Mammary epithelial cell (primary cell): Measurements from ENCODE around the gene SPTAN1.

Source experiments
- EZH2 ChIP-seq: IDR thresholded peaks from 2 replicates; pipeline ENCODE4 v1.6.1; 2012; ENCODE audit warnings: low read length, inconsistent platforms, borderline replicate concordance
- TF ChIP-seq, protein P1 (sequence below), 2 donors: IDR thresholded peaks in 1 of 2; conservative IDR thresholded peaks in 1 of 2; 2 replicates each; pipeline ENCODE4 v1.5.1; 2011 to 2012; ENCODE audit warnings: inconsistent platforms in 2 of 2, low read length in 2 of 2, mild to moderate bottlenecking in 2 of 2, control low read depth in 1 of 2, low read depth in 1 of 2; ENCODE audit not compliant: insufficient read depth in 1 of 2; ENCODE audit errors: extremely low read depth in 1 of 2

DNA sequence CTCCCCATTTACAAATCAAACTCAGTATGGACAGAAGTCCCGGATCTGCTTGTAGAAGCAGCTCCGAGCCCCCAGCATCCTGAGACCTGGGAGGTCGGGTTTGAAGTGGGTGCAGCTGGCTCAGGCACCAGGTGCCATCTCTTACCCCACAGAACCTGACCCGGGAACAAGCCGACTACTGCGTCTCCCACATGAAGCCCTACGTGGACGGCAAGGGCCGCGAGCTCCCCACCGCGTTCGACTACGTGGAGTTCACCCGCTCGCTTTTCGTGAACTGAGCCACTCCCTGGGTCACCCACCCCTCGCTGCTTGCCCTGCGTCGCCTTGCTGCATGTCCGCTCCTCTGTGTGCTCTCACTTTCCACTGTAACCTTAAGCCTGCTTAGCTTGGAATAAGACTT, 80.7 kb downstream of the SPTAN1 start:
- TF ChIP-seq, protein P1, sequence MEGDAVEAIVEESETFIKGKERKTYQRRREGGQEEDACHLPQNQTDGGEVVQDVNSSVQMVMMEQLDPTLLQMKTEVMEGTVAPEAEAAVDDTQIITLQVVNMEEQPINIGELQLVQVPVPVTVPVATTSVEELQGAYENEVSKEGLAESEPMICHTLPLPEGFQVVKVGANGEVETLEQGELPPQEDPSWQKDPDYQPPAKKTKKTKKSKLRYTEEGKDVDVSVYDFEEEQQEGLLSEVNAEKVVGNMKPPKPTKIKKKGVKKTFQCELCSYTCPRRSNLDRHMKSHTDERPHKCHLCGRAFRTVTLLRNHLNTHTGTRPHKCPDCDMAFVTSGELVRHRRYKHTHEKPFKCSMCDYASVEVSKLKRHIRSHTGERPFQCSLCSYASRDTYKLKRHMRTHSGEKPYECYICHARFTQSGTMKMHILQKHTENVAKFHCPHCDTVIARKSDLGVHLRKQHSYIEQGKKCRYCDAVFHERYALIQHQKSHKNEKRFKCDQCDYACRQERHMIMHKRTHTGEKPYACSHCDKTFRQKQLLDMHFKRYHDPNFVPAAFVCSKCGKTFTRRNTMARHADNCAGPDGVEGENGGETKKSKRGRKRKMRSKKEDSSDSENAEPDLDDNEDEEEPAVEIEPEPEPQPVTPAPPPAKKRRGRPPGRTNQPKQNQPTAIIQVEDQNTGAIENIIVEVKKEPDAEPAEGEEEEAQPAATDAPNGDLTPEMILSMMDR (conservative IDR thresholded peaks at IDR 0.05 in 1 of 2, IDR thresholded peaks at IDR 0.05 in 1 of 2; ENCODE audit: extremely low read depth in 1 of 2, insufficient read depth in 1 of 2, low read depth in 1 of 2, low read length in 2 of 2): no peak
- TF ChIP-seq EZH2: no peak
